Stimulated activated naive CD8-positive, alpha-beta T cell treated with anti-CD3 and anti-CD28 coated beads, Interleukin-15, Interleukin-2, amounts not matched to agents 100 U/mL and 50 U/mL, for 24 hours (primary cell): ENCODE results near the gene AKAP12.

Experiments used
- ATAC-seq: fragments of 150-1000 bp; cut with Tn5 transposase; one replicate; pipeline ENCODE4 v1.10.0; 2021
- DNase-seq: peaks from one replicate; pipeline ENCODE4 v3.0.0; 2021

Gene AKAP12

GRCh38 chr6:151239603-151240035 lies at the start of gene AKAP12:
TSS of gene AKAP12 (plus strand) at chr6:151239967. CDS start at chr6:151240563, 596 bp downstream.
- DNase-seq (peak; percentile 7), ATAC-seq (peak; percentile 33)

- ATAC-seq (no peak), DNase-seq (no peak)
Observed at GRCh38 chr6:151191527-151191926, 48.2 kb upstream of the AKAP12 start.

GRCh38 chr6:151196555-151196954 lies 43.2 kb upstream of the AKAP12 start:
- ATAC-seq: no peak
- DNase-seq: no peak

GRCh38 chr6:151197556-151197955 lies 42.2 kb upstream of the AKAP12 start:
- no peak for DNase-seq
- ATAC-seq: no peak

GRCh38 chr6:151199991-151200390 lies 39.8 kb upstream of the AKAP12 start:
- DNase-seq (no peak), ATAC-seq (no peak)

- DNase-seq (no peak), ATAC-seq (no peak)
Observed at GRCh38 chr6:151205721-151206600, 33.8 kb upstream of the AKAP12 start.

- no peak for DNase-seq
- ATAC-seq: no peak
Observed at GRCh38 chr6:151207674-151208073, 32.1 kb upstream of the AKAP12 start.

- no peak for ATAC-seq
- no peak for DNase-seq
Observed at GRCh38 chr6:151209071-151209831, 30.5 kb upstream of the AKAP12 start.

- DNase-seq: no peak
- no peak for ATAC-seq
Observed at GRCh38 chr6:151211075-151211474, 28.7 kb upstream of the AKAP12 start.

- ATAC-seq: no peak
Observed at GRCh38 chr6:151213352-151213751, 26.4 kb upstream of the AKAP12 start.

GRCh38 chr6:151215999-151216398 lies 23.8 kb upstream of the AKAP12 start:
- no peak for DNase-seq
- ATAC-seq: no peak

More at GRCh38 chr6:151213352-151213751, 26.4 kb upstream of the AKAP12 start:
- no peak for DNase-seq

GRCh38 chr6:151216804-151217203 lies 23.0 kb upstream of the AKAP12 start:
- no peak for ATAC-seq
- DNase-seq: no peak

GRCh38 chr6:151219192-151219591 lies 20.6 kb upstream of the AKAP12 start:
- no peak for ATAC-seq
- no peak for DNase-seq

- no peak for DNase-seq
- no peak for ATAC-seq
Observed at GRCh38 chr6:151224076-151224475, 15.7 kb upstream of the AKAP12 start.

- ATAC-seq (no peak), DNase-seq (no peak)
Observed at GRCh38 chr6:151225919-151226318, 13.8 kb upstream of the AKAP12 start.

- ATAC-seq (no peak), DNase-seq (no peak)
Observed at GRCh38 chr6:151228788-151229400, 10.9 kb upstream of the AKAP12 start.

- DNase-seq (peak; percentile 62), ATAC-seq (peak; percentile 66)
Observed at GRCh38 chr6:151229401-151230276, 10.1 kb upstream of the AKAP12 start.

- DNase-seq (no peak), ATAC-seq (no peak)
Observed at GRCh38 chr6:151230277-151230577, 9.5 kb upstream of the AKAP12 start.

GRCh38 chr6:151232899-151233298 lies 6.9 kb upstream of the AKAP12 start:
- no peak for ATAC-seq
- no peak for DNase-seq

- DNase-seq (no peak), ATAC-seq (no peak)
Observed at GRCh38 chr6:151233731-151234130, 6.0 kb upstream of the AKAP12 start.

GRCh38 chr6:151236668-151237401 lies 2.9 kb upstream of the AKAP12 start:
- DNase-seq: no peak
- ATAC-seq: no peak
